GM12878 (cell line): ENCODE measurements around the gene ZNF616. TPM values are rescaled to one million over a fixed set of nuclear protein-coding genes. Genes with fewer than 3 reads are reported as not detected.

Experiments
- BCLAF1 ChIP-seq: fragments of 450-650 bp; IDR thresholded peaks from 2 replicates; pipeline ENCODE4 v1.6.1; 2017; ENCODE audit warnings: antibody characterized with exemption, mild to moderate bottlenecking, moderate library complexity
- CBX5 ChIP-seq: sonication (generic); IDR thresholded peaks from 2 replicates; pipeline ENCODE4 v1.6.1; 2016; ENCODE audit warnings: low read depth, moderate library complexity, mild to moderate bottlenecking, inconsistent platforms
- IKZF1 ChIP-seq: fragments of 450-650 bp; conservative IDR thresholded peaks from 2 replicates; pipeline ENCODE4 v1.6.1; 2017; ENCODE audit warnings: antibody characterized with exemption, mild to moderate bottlenecking
- KLF5 ChIP-seq: fragments of 450-650 bp; IDR thresholded peaks from 2 replicates; pipeline ENCODE4 v1.6.1; 2014; ENCODE audit warnings: mild to moderate bottlenecking; ENCODE audit not compliant: partially characterized antibody
- NBN ChIP-seq: fragments of 450-650 bp; IDR thresholded peaks from 2 replicates; pipeline ENCODE4 v1.6.1; 2016
- POLR2AphosphoS2 ChIP-seq: IDR thresholded peaks from 2 replicates; pipeline ENCODE4 v1.6.1; 2011; ENCODE audit warnings: low read depth, mild to moderate bottlenecking, low read length, improper control_type of control experiment, moderate library complexity
- POLR2AphosphoS5 ChIP-seq: IDR thresholded peaks from 2 replicates; pipeline ENCODE4 v1.6.1; 2011; ENCODE audit warnings: mild to moderate bottlenecking, low read length, inconsistent platforms
- ZBTB40 ChIP-seq: fragments of 450-650 bp; IDR thresholded peaks from 2 replicates; pipeline ENCODE4 v1.6.1; 2016; ENCODE audit warnings: mild to moderate bottlenecking, moderate library complexity, borderline replicate concordance
- ZNF592 ChIP-seq: fragments of 450-650 bp; IDR thresholded peaks from 2 replicates; pipeline ENCODE4 v1.6.1; 2017; ENCODE audit warnings: mild to moderate bottlenecking, moderate library complexity
- polyA plus RNA-seq, 11 experiments: library from polyadenylated mRNA; depleted of rRNA in 4 of 11; unstranded in 6 of 11; stranded (reverse) in 5 of 11; fragments of >200 nt; fragmentation: Nextera tagmentation in 4 of 11; fragmentation: Illumina TruSeq in 1 of 11; extraction: Ambion mirVana in 4 of 11; extraction: Trizol in 1 of 11; gene quantifications; 1 replicate in 1 of 11; 2 replicates in 10 of 11; pipeline versions ENCODE4 v1.2.1 to v1.2.3, GENCODE V29; 2011 to 2016; ENCODE audit warnings: inconsistent platforms in 2 of 11, missing spikeins in 2 of 11, low read depth in 1 of 11
- total RNA-seq, 4 experiments: library from RNA; depleted of rRNA in 3 of 4; stranded (reverse); fragments of >200 nt in 3 of 4; fragmentation: Illumina TruSeq in 1 of 4; extraction: Trizol in 1 of 4; gene quantifications; 2 replicates each; pipeline versions ENCODE4 v1.2.1 to v1.2.3, GENCODE V29; 2013 to 2021
- TF ChIP-seq, protein P1 (sequence below): fragments of 450-650 bp; IDR thresholded peaks from 2 replicates; pipeline ENCODE4 v1.6.1; 2018; ENCODE audit warnings: mild to moderate bottlenecking, low read depth, moderate library complexity; ENCODE audit not compliant: partially characterized antibody

ZNF616 gene
- total and polyA plus RNA-seq, 10 of the 15 experiments (the other 5 are each of a cell fraction or from before 2014, with no cell fraction given) = 1.1 to 5.9 (median 3.8) TPM

GRCh38 chr19:52171321-52172169 is 31.8 kb upstream of the ZNF616 start, which contains the start of gene ZNF836 (continued):
- no peak for TF ChIP-seq ZNF592
- TF ChIP-seq KLF5 = no peak
- TF ChIP-seq, protein P1, sequence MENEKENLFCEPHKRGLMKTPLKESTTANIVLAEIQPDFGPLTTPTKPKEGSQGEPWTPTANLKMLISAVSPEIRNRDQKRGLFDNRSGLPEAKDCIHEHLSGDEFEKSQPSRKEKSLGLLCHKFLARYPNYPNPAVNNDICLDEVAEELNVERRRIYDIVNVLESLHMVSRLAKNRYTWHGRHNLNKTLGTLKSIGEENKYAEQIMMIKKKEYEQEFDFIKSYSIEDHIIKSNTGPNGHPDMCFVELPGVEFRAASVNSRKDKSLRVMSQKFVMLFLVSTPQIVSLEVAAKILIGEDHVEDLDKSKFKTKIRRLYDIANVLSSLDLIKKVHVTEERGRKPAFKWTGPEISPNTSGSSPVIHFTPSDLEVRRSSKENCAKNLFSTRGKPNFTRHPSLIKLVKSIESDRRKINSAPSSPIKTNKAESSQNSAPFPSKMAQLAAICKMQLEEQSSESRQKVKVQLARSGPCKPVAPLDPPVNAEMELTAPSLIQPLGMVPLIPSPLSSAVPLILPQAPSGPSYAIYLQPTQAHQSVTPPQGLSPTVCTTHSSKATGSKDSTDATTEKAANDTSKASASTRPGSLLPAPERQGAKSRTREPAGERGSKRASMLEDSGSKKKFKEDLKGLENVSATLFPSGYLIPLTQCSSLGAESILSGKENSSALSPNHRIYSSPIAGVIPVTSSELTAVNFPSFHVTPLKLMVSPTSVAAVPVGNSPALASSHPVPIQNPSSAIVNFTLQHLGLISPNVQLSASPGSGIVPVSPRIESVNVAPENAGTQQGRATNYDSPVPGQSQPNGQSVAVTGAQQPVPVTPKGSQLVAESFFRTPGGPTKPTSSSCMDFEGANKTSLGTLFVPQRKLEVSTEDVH = peak; percentile 47
- no peak for TF ChIP-seq BCLAF1
- peak; percentile 79 for TF ChIP-seq ZBTB40
- peak; percentile 37; the same call in 1 of the 2 replicates for TF ChIP-seq NBN
- TF ChIP-seq IKZF1 = 0 out of 2 replicates have a peak, but pooled peaks have one; percentile 11
- TF ChIP-seq CBX5 = no peak
- peak; percentile 59; the same call in 1 of the 2 replicates for TF ChIP-seq POLR2AphosphoS5
- 0 out of 2 replicates have a peak, but pooled peaks have one; percentile 43 for TF ChIP-seq POLR2AphosphoS2
